HG03095 (cell line): Measurements from ENCODE around the gene THY1.

Experiments used
- ATAC-seq: cut with Tn5 transposase; IDR thresholded peaks from one replicate; pipeline ENCODE4 v1.9.1; 2021; ENCODE audit warnings: moderate library complexity; ENCODE audit not compliant: unreplicated experiment

Gene THY1

GRCh38 chr11:119371067-119371601 is 51.8 kb downstream of the THY1 start:
- no peak for ATAC-seq

DNA sequence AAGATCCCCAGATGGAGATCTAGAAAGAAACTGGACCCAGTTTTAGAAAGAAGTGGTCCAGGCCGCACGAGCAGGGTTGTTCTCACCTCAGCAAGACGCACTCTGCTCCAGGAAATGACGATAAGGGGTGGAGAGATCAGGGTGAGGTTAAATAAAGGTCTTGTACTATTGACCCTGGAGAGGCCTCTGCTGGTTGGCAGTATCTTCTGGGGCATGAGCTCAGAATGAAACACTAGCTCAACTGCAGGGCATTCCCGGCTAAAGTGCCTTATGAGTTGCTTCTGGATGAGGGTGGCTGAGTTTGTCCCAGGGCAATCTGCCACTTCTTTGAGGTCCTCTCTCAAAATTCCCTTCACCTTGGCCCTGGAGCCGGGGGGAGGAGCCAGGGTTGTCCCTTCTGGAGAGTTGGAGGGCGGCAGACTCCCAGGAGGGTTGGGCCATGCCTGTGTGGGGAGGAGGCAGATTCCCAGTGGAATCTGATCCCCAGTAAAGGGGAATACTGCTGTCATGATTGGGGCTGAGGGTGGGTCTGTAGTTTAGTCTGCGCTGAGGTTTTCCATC is 52.4 kb downstream of the THY1 start:
- no peak for ATAC-seq

GRCh38 chr11:119369132-119369925 is 53.6 kb downstream of the THY1 start:
- no peak for ATAC-seq

- ATAC-seq, result no peak
Observed at GRCh38 chr11:119368121-119369034, 54.6 kb downstream of the THY1 start.

DNA sequence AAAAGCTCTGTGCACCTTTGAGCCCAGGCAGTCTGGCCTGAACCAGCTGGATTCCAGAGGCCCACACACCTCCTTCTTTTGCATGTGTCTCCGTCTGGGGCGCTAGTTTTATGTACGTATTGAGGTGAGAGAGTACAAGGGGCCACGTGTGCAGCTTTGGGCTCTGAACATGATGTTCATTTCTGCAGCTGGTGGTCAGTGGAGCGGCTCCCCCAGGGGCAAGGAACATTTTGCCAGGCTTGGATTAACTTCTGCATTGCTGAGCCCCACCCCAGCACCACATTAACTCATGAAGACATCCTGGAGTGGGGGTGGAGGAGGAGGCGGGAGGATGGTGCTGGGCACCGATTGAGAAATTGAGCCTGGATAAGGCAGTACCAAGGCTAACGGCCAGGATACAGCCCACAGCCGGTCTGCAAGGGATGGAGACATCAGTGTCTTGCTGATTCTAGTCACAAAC is 55.3 kb downstream of the THY1 start:
- ATAC-seq, result no peak
